Neuronal stem cell (in vitro differentiated cells): ENCODE measurements around the gene BNIPL.

ENCODE experiments used
- DNase-seq: peaks from one replicate; pipeline ENCODE4 v3.0.0-alpha.2; 2013; ENCODE audit warnings: low spot score
- H2AFZ ChIP-seq: one replicate; pipeline ENCODE4 v1.6.1; 2013; ENCODE audit warnings: mild to moderate bottlenecking, low read length, inconsistent platforms
- H2AK5ac ChIP-seq: 2 replicates; pipeline ENCODE4 v1.6.1; 2013; ENCODE audit warnings: low read depth, mild to moderate bottlenecking, inconsistent platforms, low read length, moderate library complexity, mixed read lengths
- H2BK120ac ChIP-seq: 2 replicates; pipeline ENCODE4 v1.6.1; 2013; ENCODE audit warnings: low read depth, mild to moderate bottlenecking, inconsistent platforms, low read length, moderate library complexity, mixed read lengths
- H2BK12ac ChIP-seq: one replicate; pipeline ENCODE4 v1.6.1; 2013; ENCODE audit warnings: low read length, inconsistent platforms
- H2BK15ac ChIP-seq: 2 replicates; pipeline ENCODE4 v1.6.1; 2013; ENCODE audit warnings: mild to moderate bottlenecking, low read length, inconsistent platforms, mixed read lengths
- H2BK5ac ChIP-seq: one replicate; pipeline ENCODE4 v1.6.1; 2013; ENCODE audit warnings: inconsistent platforms, mild to moderate bottlenecking, low read length, moderate library complexity
- H3K14ac ChIP-seq: one replicate; pipeline ENCODE4 v1.6.1; 2013; ENCODE audit warnings: low read length, inconsistent platforms
- H3K18ac ChIP-seq: 2 replicates; pipeline ENCODE4 v1.6.1; 2013; ENCODE audit warnings: low read length, inconsistent platforms
- H3K23ac ChIP-seq: 2 replicates; pipeline ENCODE4 v1.6.1; 2013; ENCODE audit warnings: low read depth, mild to moderate bottlenecking, mixed read lengths, low read length, inconsistent platforms; ENCODE audit not compliant: poor library complexity
- H3K27ac ChIP-seq: replicated peaks from 3 replicates; pipeline ENCODE4 v1.5.1; 2013; ENCODE audit warnings: low read length, inconsistent platforms
- H3K27me3 ChIP-seq, 3 experiments: 2 replicates each; pipeline ENCODE4 v1.6.1; 2013; ENCODE audit warnings: low read length in 3 of 3, mild to moderate bottlenecking in 2 of 3, inconsistent platforms in 1 of 3, low read depth in 1 of 3, mixed read lengths in 1 of 3, moderate library complexity in 1 of 3; ENCODE audit not compliant: control insufficient read depth in 3 of 3, insufficient read depth in 3 of 3
- H3K36me3 ChIP-seq, 2 donors: replicated peaks in 1 of 2; 2 replicates each; pipeline ENCODE4 v1.6.1; 2013; ENCODE audit warnings: low read length in 2 of 2; ENCODE audit not compliant: control insufficient read depth in 2 of 2, insufficient read depth in 2 of 2
- H3K4ac ChIP-seq: 2 replicates; pipeline ENCODE4 v1.6.1; 2013; ENCODE audit warnings: inconsistent platforms, mild to moderate bottlenecking, low read length, moderate library complexity
- H3K4me1 ChIP-seq, 2 donors: 1 replicate in 1 of 2; 2 replicates in 1 of 2; pipeline ENCODE4 v1.6.1; 2013; ENCODE audit warnings: low read length in 2 of 2, low read depth in 1 of 2; ENCODE audit not compliant: control insufficient read depth in 2 of 2, insufficient read depth in 1 of 2
- H3K4me2 ChIP-seq: one replicate; pipeline ENCODE4 v1.6.1; 2013; ENCODE audit warnings: mild to moderate bottlenecking, low read length, inconsistent platforms; ENCODE audit not compliant: insufficient read depth, poor library complexity, severe bottlenecking
- H3K4me3 ChIP-seq, 2 donors: 2 replicates each; pipeline ENCODE4 v1.5.1; 2013; ENCODE audit warnings: low read length in 2 of 2, mild to moderate bottlenecking in 2 of 2, inconsistent platforms in 1 of 2, moderate library complexity in 1 of 2
- H3K79me1 ChIP-seq: one replicate; pipeline ENCODE4 v1.6.1; 2013; ENCODE audit warnings: low read depth, mild to moderate bottlenecking, inconsistent platforms, low read length, moderate library complexity
- H3K9ac ChIP-seq: one replicate; pipeline ENCODE4 v1.6.1; 2013; ENCODE audit warnings: mild to moderate bottlenecking, low read depth, low read length, inconsistent platforms; ENCODE audit not compliant: poor library complexity
- H3K9me3 ChIP-seq, 2 donors: replicated peaks in 1 of 2; 2 replicates each; pipeline versions ENCODE3 to v1.6.1; 2013; ENCODE audit warnings: low read length in 2 of 2, mild to moderate bottlenecking in 2 of 2, inconsistent platforms in 1 of 2, low read depth in 1 of 2, mixed read lengths in 1 of 2, moderate library complexity in 1 of 2; ENCODE audit not compliant: control insufficient read depth in 2 of 2, insufficient read depth in 1 of 2
- H4K8ac ChIP-seq: one replicate; pipeline ENCODE4 v1.6.1; 2013; ENCODE audit warnings: low read depth, mild to moderate bottlenecking, inconsistent platforms, low read length, moderate library complexity
- H4K91ac ChIP-seq: one replicate; pipeline ENCODE4 v1.6.1; 2013; ENCODE audit warnings: low read length, low read depth, mild to moderate bottlenecking, inconsistent platforms; ENCODE audit not compliant: poor library complexity
- WGBS, 2 donors: extraction: QIAGEN DNeasy Blood & Tissue Kit; methylation state at CpG; one replicate each; pipeline ENCODE4 v1.1.7; 2013; ENCODE audit warnings: missing lambda C conversion rate in 2 of 2, mixed read lengths in 1 of 2; ENCODE audit not compliant: insufficient read length in 2 of 2, insufficient replicate concordance in 1 of 2; ENCODE audit errors: extremely low coverage in 2 of 2; 5-methylcytosine and 5-hydroxymethylcytosine counted together

The BNIPL gene

DNA sequence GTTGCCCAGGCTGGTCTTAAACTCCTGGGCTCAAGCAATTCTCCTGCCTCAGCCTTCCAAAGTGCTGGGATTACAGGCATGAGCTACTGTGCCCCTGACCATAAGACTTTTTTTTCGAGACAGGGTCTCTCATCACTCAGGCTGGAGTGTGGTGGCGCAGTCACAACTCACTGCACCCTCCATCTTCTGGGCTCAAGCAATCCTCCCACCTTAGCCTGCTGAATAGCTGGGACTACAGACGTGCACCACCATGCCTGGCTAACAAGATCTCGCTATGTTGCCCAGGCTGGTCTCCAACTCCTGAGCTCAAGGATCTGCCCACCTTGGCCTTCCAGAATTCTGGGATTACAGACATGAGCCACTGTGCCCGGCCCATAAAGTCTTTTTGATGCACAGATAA lies 13.1 kb downstream of the BNIPL start:
- Histone ChIP-seq H3K4me3 (no peak overlapping the region), H3K9ac (no peak overlapping the region)

DNA sequence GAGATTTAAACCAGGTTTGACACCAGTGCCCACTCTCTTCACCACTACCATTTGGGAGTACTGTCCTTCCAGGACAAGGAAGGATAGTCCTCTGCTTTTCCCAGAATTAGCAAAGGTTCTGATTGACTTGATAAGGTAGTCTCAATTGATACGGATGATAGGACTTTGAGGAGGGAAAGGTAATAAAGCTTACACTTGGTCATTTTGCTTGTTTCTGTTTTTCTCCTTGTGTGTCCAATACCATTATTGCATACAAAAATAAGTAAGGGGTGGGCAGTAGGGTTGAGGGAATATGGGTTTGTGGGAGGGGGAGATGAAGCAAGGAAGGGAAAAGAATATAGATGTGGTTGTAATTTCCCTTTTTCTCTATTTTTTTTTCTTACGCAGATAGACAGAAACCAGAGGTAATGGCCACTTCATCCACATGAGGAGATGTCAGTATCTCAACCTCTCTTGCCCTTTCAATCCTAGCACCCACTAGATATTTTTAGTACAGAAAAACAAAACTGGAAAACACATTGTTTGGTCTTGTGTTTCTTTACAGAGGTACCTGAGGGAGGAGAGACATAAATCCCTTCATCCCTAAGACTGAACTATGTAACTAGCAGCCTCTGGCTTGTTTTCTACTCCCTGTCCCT lies 13.8 kb downstream of the BNIPL start:
- H3K9me3 ChIP-seq = no peaks in the 10 kb centered on the region
- H3K4me3 ChIP-seq = no peak overlapping the region
- no peaks in the 10 kb centered on the region for H3K27me3 ChIP-seq
- no peak for DNase-seq
- no peak overlapping the region for H3K9ac ChIP-seq
- H3K27ac ChIP-seq = no peak overlapping the region
- H3K36me3 ChIP-seq = peaks cover 23 to 53% of the 10 kb centered on the region in 2 donors
- no peak overlapping the region for H4K91ac ChIP-seq
- no CpG with 5 or more reads among the region's 2 CpGs for WGBS, 2 donors
- no peak overlapping the region for H3K23ac ChIP-seq
- H3K79me1 ChIP-seq = peaks cover 4% of the 10 kb centered on the region
- H4K8ac ChIP-seq = no peak overlapping the region
- H3K4me1 ChIP-seq = peaks cover 2 to 3% of the 10 kb centered on the region in 2 donors
- no peak overlapping the region for H2AFZ ChIP-seq
- no peak overlapping the region for H2BK15ac ChIP-seq
- H3K14ac ChIP-seq = no peak overlapping the region
- no peak overlapping the region for H2BK120ac ChIP-seq
- no peak overlapping the region for H3K4me2 ChIP-seq
- no peak overlapping the region for H2BK5ac ChIP-seq
- H2BK12ac ChIP-seq = no peak overlapping the region
- H2AK5ac ChIP-seq = no peak overlapping the region
- no peak overlapping the region for H3K18ac ChIP-seq
- H3K4ac ChIP-seq = no peak overlapping the region

More for the DNA sequence above, 13.1 kb downstream of the BNIPL start:
- Histone ChIP-seq H3K79me1 (peaks cover 4% of the 10 kb centered on the region), H2AFZ (no peak overlapping the region), H2BK120ac (no peak overlapping the region), H4K91ac (no peak overlapping the region), H3K4ac (no peak overlapping the region), H3K9me3 (no peaks in the 10 kb centered on the region), H3K27ac (no peak overlapping the region), H2BK15ac (no peak overlapping the region), H3K4me2 (no peak overlapping the region), H3K4me1 (peaks cover 2 to 3% of the 10 kb centered on the region in 2 donors), H3K14ac (peak overlapping the region; percentile 73), H3K18ac (no peak overlapping the region), H2AK5ac (no peak overlapping the region), H4K8ac (no peak overlapping the region), H3K27me3 (no peaks in the 10 kb centered on the region), H3K36me3 (peaks cover 17 to 46% of the 10 kb centered on the region in 2 donors), H3K23ac (no peak overlapping the region), H2BK12ac (no peak overlapping the region), H2BK5ac (no peak overlapping the region)
- no CpG with 5 or more reads among the region's 5 CpGs for WGBS, 2 donors
- DNase-seq = no peak

GRCh38 chr1:151051356-151052009 lies 15.1 kb downstream of the BNIPL start:
- Histone ChIP-seq H3K4ac (no peak overlapping the region), H3K27me3 (no peaks in the 10 kb centered on the region), H3K4me3 (no peak overlapping the region), H4K8ac (no peak overlapping the region), H3K14ac (no peak overlapping the region), H2AFZ (no peak overlapping the region), H3K18ac (no peak overlapping the region), H3K23ac (no peak overlapping the region), H3K27ac (no peak overlapping the region), H3K36me3 (peaks cover 34 to 66% of the 10 kb centered on the region in 2 donors), H2BK120ac (no peak overlapping the region), H3K9me3 (no peaks in the 10 kb centered on the region), H3K4me1 (peaks cover 2 to 3% of the 10 kb centered on the region in 2 donors), H2BK5ac (no peak overlapping the region), H4K91ac (no peak overlapping the region), H2AK5ac (no peak overlapping the region), H3K79me1 (peaks cover 4% of the 10 kb centered on the region), H3K4me2 (no peak overlapping the region), H3K9ac (no peak overlapping the region), H2BK12ac (no peak overlapping the region), H2BK15ac (no peak overlapping the region)
- no CpG with 5 or more reads among the region's 2 CpGs for WGBS, 2 donors
- DNase-seq = no peak

DNA sequence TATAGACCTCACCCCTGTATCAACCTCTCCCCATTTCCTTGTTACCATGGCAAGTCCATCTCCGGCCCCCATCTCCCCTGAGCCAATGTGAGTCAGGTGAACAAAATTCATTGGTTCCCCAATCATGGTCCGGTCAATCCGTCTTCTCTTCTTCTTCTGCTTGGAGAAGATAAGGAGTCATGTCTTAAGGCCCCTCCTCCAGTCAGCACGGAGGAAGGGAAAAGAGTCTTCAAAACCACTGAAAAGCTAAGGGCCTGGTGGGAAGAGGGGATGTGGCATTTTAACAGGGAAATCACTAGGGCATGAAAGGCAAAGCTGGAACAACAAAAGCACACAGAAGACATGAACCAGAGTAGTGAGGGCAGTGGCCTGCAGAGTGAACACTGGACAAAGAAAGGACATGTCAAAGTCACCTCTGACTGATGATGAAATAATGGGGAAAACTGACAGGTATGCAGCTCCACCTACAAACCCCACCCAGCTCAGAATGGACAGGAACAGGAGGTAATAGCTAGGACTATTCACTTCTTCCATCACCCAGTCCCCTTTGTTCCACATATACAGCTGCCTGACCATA lies 18.7 kb downstream of the BNIPL start:
- Histone ChIP-seq H3K4me2 (no peak overlapping the region), H3K27ac (no peak overlapping the region), H3K4ac (no peak overlapping the region), H2BK5ac (no peak overlapping the region), H3K9ac (no peak overlapping the region), H3K79me1 (peaks cover 13% of the 10 kb centered on the region), H3K36me3 (peaks cover 37 to 67% of the 10 kb centered on the region in 2 donors), H3K9me3 (no peaks in the 10 kb centered on the region), H3K27me3 (no peaks in the 10 kb centered on the region), H4K8ac (no peak overlapping the region), H3K14ac (no peak overlapping the region), H3K18ac (no peak overlapping the region), H2AK5ac (no peak overlapping the region), H2BK12ac (no peak overlapping the region), H2BK120ac (no peak overlapping the region), H4K91ac (no peak overlapping the region), H3K4me1 (peaks cover 5 to 9% of the 10 kb centered on the region in 2 donors), H2AFZ (no peak overlapping the region), H3K23ac (no peak overlapping the region), H2BK15ac (no peak overlapping the region), H3K4me3 (no peak overlapping the region)
- no CpG with 5 or more reads among the region's 4 CpGs for WGBS, 2 donors
- no peak for DNase-seq
